Loucy (cell line): ENCODE measurements around the gene COL4A4.

Experiments used
- CTCF ChIP-seq: fragments of 200-600 bp; sonication (generic); conservative IDR thresholded peaks from 2 replicates; pipeline ENCODE4 v1.5.1; 2014; ENCODE audit warnings: mild to moderate bottlenecking, antibody characterized with exemption, low read length
- EZH2phosphoT487 ChIP-seq: fragments of 200-600 bp; IDR thresholded peaks from 2 replicates; pipeline ENCODE4 v1.6.1; 2018; ENCODE audit warnings: antibody characterized with exemption, mild to moderate bottlenecking, moderate library complexity, borderline replicate concordance

DNA sequence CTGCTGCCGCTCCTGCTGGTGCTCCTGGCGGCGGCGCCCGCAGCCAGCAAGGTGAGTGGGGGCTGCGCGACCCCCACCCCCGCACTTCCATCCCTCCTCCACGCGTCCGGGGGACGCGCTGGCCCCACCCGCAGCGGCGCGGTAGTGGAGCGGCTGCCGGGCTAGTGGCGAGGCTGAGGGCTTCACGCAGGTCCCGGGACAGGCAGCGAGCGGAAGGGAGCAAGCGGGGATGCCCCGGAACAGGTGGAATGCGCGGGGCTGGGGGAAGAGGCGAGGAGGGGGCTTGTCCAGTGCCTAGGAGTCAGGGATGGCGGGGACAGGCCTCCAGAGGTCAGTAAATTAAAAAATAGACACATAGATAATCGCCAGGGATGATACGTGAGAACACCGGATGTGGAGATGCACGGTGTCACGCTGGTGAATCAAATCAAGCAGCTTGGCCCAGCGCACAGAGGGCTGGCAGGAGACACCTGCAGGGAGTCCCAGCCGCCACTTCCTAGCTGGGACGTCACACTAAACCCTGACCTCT lies 822 bp upstream of the COL4A4 start:
- TF ChIP-seq CTCF (no peak), EZH2phosphoT487 (no peak)
